Caco-2 (cell line): ENCODE data around the gene PRSS23. TPM values are rescaled to one million over a fixed set of nuclear protein-coding genes. Genes with fewer than 3 reads are reported as not detected.

Experiments used
- BruUV-seq: library from RNA; stranded (reverse); fragments of 400-500 nt; replicated peaks from 2 replicates; lab custom pipeline; 2021; lab: Mats Ljungman, UMichigan
- CTCF ChIA-PET: fragments of 300-600 bp; sonication (Branson Sonifier 250); formaldehyde crosslinking; loops from one replicate; lab custom pipeline; 2022; ENCODE audit warnings: antibody characterized with exemption; lab: Charles Lee
- POLR2A ChIA-PET: fragments of 300-600 bp; sonication (Branson Sonifier 250); formaldehyde crosslinking; loops from one replicate; lab custom pipeline; 2022; ENCODE audit warnings: antibody characterized with exemption; lab: Charles Lee
- DNase-seq, 2 experiments: peaks; one replicate each; pipeline versions ENCODE4 v3.0.0 to v3.0.0-alpha.2; 2020 to 2022
- H3K27me3 ChIP-seq: replicated peaks from 2 replicates; pipeline ENCODE4 v1.6.0; 2011; ENCODE audit warnings: low read length; ENCODE audit not compliant: control insufficient read depth, insufficient read depth
- H3K36me3 ChIP-seq: 2 replicates; pipeline ENCODE4 v1.5.1; 2011; ENCODE audit warnings: low read length; ENCODE audit not compliant: control insufficient read depth, insufficient read depth
- H3K4me1 ChIP-seq: fragments of 250-450 bp; sonication (Bioruptor Pico); 2 replicates; pipeline ENCODE4 v1.5.1; 2020; ENCODE audit warnings: mild to moderate bottlenecking
- H3K4me3 ChIP-seq: 2 replicates; pipeline ENCODE4 v1.5.1; 2011; ENCODE audit warnings: low read depth, mild to moderate bottlenecking, control low read depth, low read length
- H3K9me3 ChIP-seq: fragments of 250-450 bp; sonication (Bioruptor Pico); 2 replicates; pipeline ENCODE4 v1.5.1; 2020; ENCODE audit warnings: mild to moderate bottlenecking, moderate library complexity
- H3K27ac Mint-ChIP-seq: one replicate; pipeline ENCODE4 v1.8.0; 2022; ENCODE audit warnings: mixed read lengths; ENCODE audit not compliant: unreplicated experiment
- H3K27me3 Mint-ChIP-seq: one replicate; pipeline ENCODE4 v1.8.0; 2022; ENCODE audit warnings: mixed read lengths; ENCODE audit not compliant: insufficient read depth, unreplicated experiment
- H3K36me3 Mint-ChIP-seq: one replicate; pipeline ENCODE4 v1.8.0; 2022; ENCODE audit warnings: mild to moderate bottlenecking, mixed read lengths; ENCODE audit not compliant: insufficient read depth, unreplicated experiment
- H3K4me1 Mint-ChIP-seq: one replicate; pipeline ENCODE4 v1.8.0; 2022; ENCODE audit warnings: low read depth, mixed read lengths; ENCODE audit not compliant: unreplicated experiment
- H3K4me3 Mint-ChIP-seq: one replicate; pipeline ENCODE4 v1.8.0; 2022; ENCODE audit warnings: mild to moderate bottlenecking, moderate library complexity, mixed read lengths; ENCODE audit not compliant: unreplicated experiment
- H3K9me3 Mint-ChIP-seq: one replicate; pipeline ENCODE4 v1.8.0; 2022; ENCODE audit warnings: mixed read lengths; ENCODE audit not compliant: unreplicated experiment
- intact Hi-C: fragments of 100-400 bp; cut with micrococcal nuclease; formaldehyde crosslinking; loops from one replicate; pipeline ENCODE4 v1.10.0; 2022; ENCODE audit not compliant: unreplicated experiment
- total RNA-seq: library from RNA; stranded (reverse); gene quantifications from 2 replicates; pipeline ENCODE4 v1.2.3, GENCODE V29; 2022
- TF ChIP-seq, protein P1 (sequence below), 2 experiments: fragments of 200-600 bp in 1 of 2; IDR thresholded peaks; 1 replicate in 1 of 2; 2 replicates in 1 of 2; pipeline versions ENCODE4 v1.5.1 to v1.8.0; 2011 to 2022; ENCODE audit warnings: antibody characterized with exemption in 1 of 2, control low read depth in 1 of 2, inconsistent platforms in 1 of 2, low read depth in 1 of 2, low read length in 1 of 2, mild to moderate bottlenecking in 1 of 2, moderate library complexity in 1 of 2; ENCODE audit not compliant: insufficient read depth in 1 of 2, severe bottlenecking in 1 of 2, unreplicated experiment in 1 of 2

PRSS23 gene
- total RNA-seq, 1 experiment from 2014 or later, result 400 TPM

DNA sequence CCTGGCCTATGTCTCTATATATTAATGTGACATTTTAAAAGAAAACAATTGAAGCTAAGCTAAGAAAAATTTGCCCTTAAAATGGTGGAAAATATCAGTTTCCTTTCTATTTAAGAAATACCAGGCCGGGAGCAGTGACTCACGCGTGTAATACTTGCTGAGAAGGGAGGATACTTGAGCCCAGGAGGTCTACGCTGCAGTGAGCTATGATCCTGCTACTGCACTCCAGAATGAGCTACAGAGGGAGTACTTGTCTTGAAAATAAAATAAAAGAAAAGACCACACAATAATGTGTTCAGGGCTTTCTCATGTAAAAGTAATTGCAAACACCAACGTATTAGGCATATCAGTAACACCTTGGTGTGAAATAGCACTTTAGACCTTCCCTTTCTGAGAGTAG is 1.4 kb upstream of the PRSS23 start:
- no peaks in the 10 kb centered on the region for H3K9me3 Mint-ChIP-seq
- no peak overlapping the region for H3K4me3 ChIP-seq
- peaks cover 55% of the 10 kb centered on the region for H3K36me3 Mint-ChIP-seq
- ChIA-PET POLR2A (interaction anchor here (0.9 to 4.0 kb wide), 6 partner anchors 9 to 300 kb away, joined by 3 to 32 read pairs (median 6); partner anchors contain the start of gene ME3), CTCF (interaction anchor here (0.9 to 4.6 kb wide), 8 partner anchors 9 to 342 kb away, joined by 3 to 39 read pairs (median 8); no protein-coding TSS in a partner anchor)
- no peaks in the 10 kb centered on the region for H3K9me3 ChIP-seq
- peak overlapping the region; percentile 95 for H3K4me3 Mint-ChIP-seq
- peaks cover 73% of the 10 kb centered on the region for H3K4me1 ChIP-seq
- intact Hi-C loops, result loop anchor here (1.0 kb wide), 3 partner anchors 8 to 123 kb away; no protein-coding TSS in a partner anchor
- BruUV-seq, result TSS peak; percentile 82
- H3K27me3 ChIP-seq, result no peaks in the 10 kb centered on the region
- no peaks in the 10 kb centered on the region for H3K36me3 ChIP-seq
- DNase-seq, result no peak
- peak overlapping the region; percentile 99 for H3K27ac Mint-ChIP-seq
- TF ChIP-seq, protein P1, sequence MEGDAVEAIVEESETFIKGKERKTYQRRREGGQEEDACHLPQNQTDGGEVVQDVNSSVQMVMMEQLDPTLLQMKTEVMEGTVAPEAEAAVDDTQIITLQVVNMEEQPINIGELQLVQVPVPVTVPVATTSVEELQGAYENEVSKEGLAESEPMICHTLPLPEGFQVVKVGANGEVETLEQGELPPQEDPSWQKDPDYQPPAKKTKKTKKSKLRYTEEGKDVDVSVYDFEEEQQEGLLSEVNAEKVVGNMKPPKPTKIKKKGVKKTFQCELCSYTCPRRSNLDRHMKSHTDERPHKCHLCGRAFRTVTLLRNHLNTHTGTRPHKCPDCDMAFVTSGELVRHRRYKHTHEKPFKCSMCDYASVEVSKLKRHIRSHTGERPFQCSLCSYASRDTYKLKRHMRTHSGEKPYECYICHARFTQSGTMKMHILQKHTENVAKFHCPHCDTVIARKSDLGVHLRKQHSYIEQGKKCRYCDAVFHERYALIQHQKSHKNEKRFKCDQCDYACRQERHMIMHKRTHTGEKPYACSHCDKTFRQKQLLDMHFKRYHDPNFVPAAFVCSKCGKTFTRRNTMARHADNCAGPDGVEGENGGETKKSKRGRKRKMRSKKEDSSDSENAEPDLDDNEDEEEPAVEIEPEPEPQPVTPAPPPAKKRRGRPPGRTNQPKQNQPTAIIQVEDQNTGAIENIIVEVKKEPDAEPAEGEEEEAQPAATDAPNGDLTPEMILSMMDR (IDR thresholded peaks at IDR 0.05; ENCODE audit: insufficient read depth in 1 of 2, low read depth in 1 of 2, low read length in 1 of 2, severe bottlenecking in 1 of 2, unreplicated experiment in 1 of 2), result no peak
- H3K4me1 Mint-ChIP-seq, result peaks cover 58% of the 10 kb centered on the region
- no peaks in the 10 kb centered on the region for H3K27me3 Mint-ChIP-seq

DNA sequence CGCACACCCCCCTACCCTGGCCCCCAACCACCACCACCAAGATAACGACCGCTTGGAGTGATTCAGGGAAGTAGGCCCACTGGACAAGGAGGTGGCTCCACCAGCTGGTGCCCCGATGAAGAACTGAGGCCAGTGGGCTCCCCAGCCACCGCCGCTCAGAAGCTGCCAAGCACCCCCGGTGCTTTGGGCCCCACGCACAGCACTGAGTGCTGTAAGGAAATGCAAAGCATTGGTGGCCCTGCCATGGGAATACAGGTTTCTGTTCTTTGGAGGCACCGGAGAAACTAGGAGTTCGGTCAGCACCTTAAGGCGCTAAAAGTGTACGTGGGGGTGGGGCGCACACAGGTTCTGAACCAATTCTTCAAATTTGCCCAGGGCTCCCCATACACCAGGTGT is 664 bp upstream of the PRSS23 start:
- Mint-ChIP-seq H3K36me3 (peaks cover 60% of the 10 kb centered on the region), H3K4me3 (peak overlapping the region; percentile 95), H3K4me1 (peaks cover 64% of the 10 kb centered on the region), H3K27ac (peak overlapping the region; percentile 99), H3K27me3 (no peaks in the 10 kb centered on the region), H3K9me3 (no peaks in the 10 kb centered on the region)
- H3K27me3 ChIP-seq, result no peaks in the 10 kb centered on the region
- H3K4me3 ChIP-seq, result peak overlapping the region; percentile 89
- H3K36me3 ChIP-seq, result no peaks in the 10 kb centered on the region
- POLR2A ChIA-PET, result interaction anchor here (0.6 to 4.0 kb wide), 14 partner anchors 8 to 300 kb away, joined by 3 to 32 read pairs (median 6); partner anchors contain the start of gene ME3
- H3K4me1 ChIP-seq, result peaks cover 80% of the 10 kb centered on the region
- CTCF ChIA-PET, result interaction anchor here (0.6 to 4.6 kb wide), 14 partner anchors 8 to 561 kb away, joined by 3 to 39 read pairs (median 6); no protein-coding TSS in a partner anchor
- TF ChIP-seq, protein P1 (IDR thresholded peaks at IDR 0.05; ENCODE audit: insufficient read depth in 1 of 2, low read depth in 1 of 2, low read length in 1 of 2, severe bottlenecking in 1 of 2, unreplicated experiment in 1 of 2), result peak; percentile 11 to 58
- H3K9me3 ChIP-seq, result no peaks in the 10 kb centered on the region
- DNase-seq, result peak; percentile 79
- no TSS peak for BruUV-seq
- intact Hi-C loops, result loop anchor here (1.0 to 2.0 kb wide), 5 partner anchors 8 to 123 kb away; no protein-coding TSS in a partner anchor

DNA sequence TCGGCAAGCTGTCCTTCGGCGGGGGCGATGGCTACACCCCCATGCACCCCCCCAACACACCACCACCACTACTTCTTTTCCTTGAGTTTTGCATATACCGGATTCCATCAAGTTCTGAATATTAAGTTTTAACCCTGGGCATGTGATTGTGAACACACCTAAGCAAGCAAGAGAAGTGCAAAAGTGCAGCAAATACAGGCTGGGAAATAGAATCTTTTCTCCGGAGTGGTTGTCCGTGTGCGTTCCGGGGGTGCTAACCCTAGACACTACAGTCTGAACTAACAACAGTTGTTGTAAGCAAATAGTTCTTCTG is 574 bp downstream of the PRSS23 start:
- TF ChIP-seq, protein P1 (IDR thresholded peaks at IDR 0.05; ENCODE audit: insufficient read depth in 1 of 2, low read depth in 1 of 2, low read length in 1 of 2, severe bottlenecking in 1 of 2, unreplicated experiment in 1 of 2), result no peak
- intact Hi-C loops, result loop anchor here (1.0 to 2.0 kb wide), 2 partner anchors 32 to 60 kb away; no protein-coding TSS in a partner anchor
- BruUV-seq, result TSS peak; percentile 38
- H3K36me3 ChIP-seq, result 0 out of 2 replicates have a peak, but pooled peaks cover 2% of the 10 kb centered on the region
- peaks cover 68% of the 10 kb centered on the region for H3K4me1 Mint-ChIP-seq
- H3K27me3 ChIP-seq, result no peaks in the 10 kb centered on the region
- H3K9me3 Mint-ChIP-seq, result no peaks in the 10 kb centered on the region
- no peaks in the 10 kb centered on the region for H3K27me3 Mint-ChIP-seq
- no peak for DNase-seq
- peak overlapping the region; percentile 89 for H3K4me3 ChIP-seq
- ChIA-PET POLR2A (interaction anchor here (1.0 to 4.0 kb wide), 9 partner anchors 10 to 302 kb away, joined by 3 to 32 read pairs (median 6); partner anchors contain the start of gene ME3), CTCF (interaction anchor here (0.6 to 4.6 kb wide), 7 partner anchors 9 to 192 kb away, joined by 3 to 39 read pairs (median 6); no protein-coding TSS in a partner anchor)
- H3K4me1 ChIP-seq, result peaks cover 80% of the 10 kb centered on the region
- no peaks in the 10 kb centered on the region for H3K9me3 ChIP-seq
- peak overlapping the region; percentile 99 for H3K27ac Mint-ChIP-seq
- H3K4me3 Mint-ChIP-seq, result peak overlapping the region; percentile 95
- H3K36me3 Mint-ChIP-seq, result peaks cover 70% of the 10 kb centered on the region
